NCI-H226 (cell line): ENCODE data around the gene HOXD8.

ENCODE experiments used
- DNase-seq: peaks from one replicate; pipeline ENCODE4 v3.0.0-alpha.2; 2015

HOXD8 gene

GRCh38 chr2:176103742-176104315 is 25.7 kb upstream of the HOXD8 start:
- DNase-seq, result no peak

GRCh38 chr2:176104316-176105077 is 25.0 kb upstream of the HOXD8 start:
- no peak for DNase-seq

- DNase-seq, result no peak
Measured at GRCh38 chr2:176105078-176105729, 24.3 kb upstream of the HOXD8 start.

- DNase-seq, result no peak
Measured at GRCh38 chr2:176105730-176106580, 23.6 kb upstream of the HOXD8 start.

GRCh38 chr2:176106581-176107539 is 22.6 kb upstream of the HOXD8 start, which contains the start of gene HOXD11:
TSS of gene HOXD11 (plus strand) at chr2:176107280. CDS start at chr2:176107356, 76 bp downstream.
- peak; percentile 17 for DNase-seq

- no peak for DNase-seq
Measured at GRCh38 chr2:176107731-176108181, 21.7 kb upstream of the HOXD8 start.

GRCh38 chr2:176109192-176109901 is 20.2 kb upstream of the HOXD8 start:
- no peak for DNase-seq

GRCh38 chr2:176109946-176110345 is 19.6 kb upstream of the HOXD8 start:
- no peak for DNase-seq

GRCh38 chr2:176110415-176111308 is 18.8 kb upstream of the HOXD8 start:
- no peak for DNase-seq

- peak; percentile 3 for DNase-seq
Measured at GRCh38 chr2:176111309-176111663, 18.2 kb upstream of the HOXD8 start.

- DNase-seq, result no peak
Measured at GRCh38 chr2:176111846-176112374, 17.6 kb upstream of the HOXD8 start.

GRCh38 chr2:176112375-176113302 is 16.9 kb upstream of the HOXD8 start:
- no peak for DNase-seq

GRCh38 chr2:176114120-176114929 is 15.2 kb upstream of the HOXD8 start:
- DNase-seq, result no peak

- no peak for DNase-seq
Measured at GRCh38 chr2:176114930-176115625, 14.4 kb upstream of the HOXD8 start.

- no peak for DNase-seq
Measured at GRCh38 chr2:176115883-176116813, 13.4 kb upstream of the HOXD8 start, which contains the start of gene HOXD10. TSS of gene HOXD10 (plus strand) at chr2:176116778. CDS start at chr2:176116834, 56 bp downstream.
